Superior temporal gyrus (tissue), 1 donor: Measurements from ENCODE around the gene B3GNT7.
"Not testable (repeated sequence)": the region's sequence is repeated elsewhere in the genome, so short reads cannot be mapped to it uniquely, and the experiment has no call there.

Experiments
- DNase-seq: peaks from one replicate; pipeline ENCODE4 v3.0.0-alpha.2; 2016; ENCODE audit errors: extremely low spot score

The B3GNT7 gene

GRCh38 chr2:231425811-231426703 lies 30.5 kb downstream of the B3GNT7 start:
- DNase-seq, result no peak

DNA sequence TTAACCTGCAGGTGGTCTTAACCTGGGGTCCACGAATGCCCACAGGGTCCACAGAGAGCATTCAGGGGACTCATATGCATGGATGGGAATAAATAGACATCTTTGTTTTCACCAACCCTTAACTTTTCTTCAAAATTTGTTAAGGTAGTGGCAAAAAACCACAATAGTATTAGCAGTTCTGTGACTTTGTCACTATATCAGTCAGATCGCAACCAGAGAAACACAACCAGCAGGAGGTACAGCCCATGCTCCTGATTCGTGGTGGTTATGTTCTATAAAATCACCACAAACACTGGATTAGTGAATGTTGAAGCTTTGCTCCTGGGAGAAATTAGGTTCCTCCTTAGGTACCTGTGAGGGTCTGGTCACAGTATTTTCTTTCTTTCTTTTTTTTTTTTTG lies 31.6 kb downstream of the B3GNT7 start:
- no peak for DNase-seq

DNA sequence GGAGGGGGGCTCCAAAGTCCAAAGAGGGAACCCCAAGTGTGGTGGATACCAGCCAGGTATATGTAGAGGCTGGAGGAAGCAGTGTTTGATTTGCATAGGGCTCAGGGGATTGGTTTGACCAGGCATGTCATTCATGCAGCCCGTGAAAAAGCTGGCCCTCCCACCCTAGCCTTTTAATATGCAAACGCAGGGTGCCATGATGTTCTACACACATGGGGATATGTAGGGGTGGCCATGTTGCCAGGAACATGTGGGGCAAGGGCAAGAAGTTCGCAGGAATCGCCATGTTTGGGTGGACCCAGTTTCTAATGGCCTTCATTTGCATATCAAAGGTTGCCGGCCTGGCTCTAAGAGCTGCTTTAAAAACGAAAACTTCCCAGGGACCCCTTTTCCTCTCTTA lies 33.6 kb downstream of the B3GNT7 start:
- no peak for DNase-seq

DNA sequence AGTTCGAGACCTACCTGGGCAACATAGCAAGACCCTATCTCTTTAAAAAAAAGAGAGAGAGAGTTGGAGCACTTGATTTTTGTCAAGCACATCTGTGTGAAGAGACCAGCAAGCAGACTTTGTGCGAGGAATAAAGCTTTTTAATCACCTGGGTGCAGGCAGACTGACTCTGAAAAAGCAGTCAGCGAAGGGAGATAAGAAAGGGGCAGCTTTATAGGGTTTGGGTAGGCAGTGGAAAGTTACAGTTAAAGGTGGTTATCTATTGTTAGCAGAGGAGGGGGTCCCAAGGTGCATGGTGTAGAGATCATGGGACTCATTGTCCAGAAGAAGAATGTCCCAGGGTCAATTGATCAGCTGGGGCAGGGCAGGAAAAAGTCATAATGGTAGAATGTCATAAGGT lies 34.4 kb downstream of the B3GNT7 start:
- no peak for DNase-seq

GRCh38 chr2:231430437-231430836 lies 34.9 kb downstream of the B3GNT7 start:
- not testable (repeated sequence) for DNase-seq

DNA sequence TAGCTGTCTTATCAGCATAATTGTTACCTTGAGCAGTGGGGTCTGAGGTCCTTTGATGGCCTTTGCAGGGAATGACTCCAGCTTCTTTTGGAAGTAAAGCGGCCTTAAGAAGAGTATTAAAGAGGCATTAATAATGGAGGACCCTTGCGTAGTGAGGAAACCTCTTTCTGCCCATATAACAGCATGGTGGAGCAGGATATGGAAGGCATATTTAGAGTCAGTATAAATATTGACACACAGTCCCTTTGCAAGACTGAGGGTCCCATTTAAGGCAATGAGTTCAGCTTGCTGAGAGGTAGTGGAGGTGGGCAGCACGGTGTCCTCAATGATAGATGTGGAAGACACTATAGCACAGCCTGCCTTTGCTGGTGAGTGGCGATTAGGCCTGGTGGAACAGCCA lies 36.1 kb downstream of the B3GNT7 start:
- no peak for DNase-seq

DNA sequence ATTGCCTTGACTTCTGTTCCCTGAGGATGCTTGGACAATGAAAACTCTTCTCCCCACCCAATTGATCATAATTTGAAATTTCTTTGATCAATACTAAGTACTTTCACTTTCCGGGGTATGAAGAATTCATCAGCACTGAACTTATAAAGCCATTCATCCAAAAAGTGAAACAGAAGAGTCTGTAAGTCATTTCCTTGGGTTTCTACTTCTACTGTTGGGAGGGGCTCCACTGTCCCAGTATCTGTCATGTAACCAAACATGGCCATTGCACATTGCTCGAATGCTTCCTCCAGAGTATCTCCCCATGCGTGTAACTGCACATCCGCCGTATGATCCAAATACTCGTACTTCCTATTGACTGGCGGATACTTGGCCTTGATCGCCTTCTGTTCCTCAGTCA lies 38.5 kb downstream of the B3GNT7 start:
- DNase-seq, result no peak

- no peak for DNase-seq
These were observed 41.4 kb downstream of the B3GNT7 start for GRCh38 chr2:231436957-231437356.

- DNase-seq, result no peak
These were observed 54.1 kb downstream of the B3GNT7 start for GRCh38 chr2:231449503-231450054.

- DNase-seq, result no peak
These were observed 55.1 kb downstream of the B3GNT7 start for GRCh38 chr2:231450548-231450989.
